DOHH2 (cell line): ENCODE data around the gene SLC4A1.

Source experiments
- CTCF ChIP-seq: fragments of 200-600 bp; sonication (generic); IDR thresholded peaks from one replicate; pipeline ENCODE4 v1.5.1; 2014; ENCODE audit warnings: antibody characterized with exemption, mild to moderate bottlenecking, low read depth, low read length; ENCODE audit not compliant: poor library complexity, severe bottlenecking
- EZH2phosphoT487 ChIP-seq: fragments of 200-600 bp; sonication (generic); IDR thresholded peaks from 2 replicates; pipeline ENCODE4 v1.6.1; 2017; ENCODE audit warnings: borderline replicate concordance, mild to moderate bottlenecking, antibody characterized with exemption, low read length, moderate library complexity, mixed read lengths

- TF ChIP-seq CTCF (no peak), EZH2phosphoT487 (no peak)
Observed at GRCh38 chr17:44308320-44308818, 40.4 kb upstream of the SLC4A1 start, which contains the start of gene RUNDC3A.
